K562 (cell line): ENCODE measurements around the gene GLT8D2. TPM values are rescaled to one million over a fixed set of nuclear protein-coding genes. Genes with fewer than 3 reads are reported as not detected.

Experiments used
- ATAC-seq: fragments of 200-7000 bp; cut with Tn5 transposase; 3 replicates; pipeline ENCODE4 v1.9.1; 2020; ENCODE audit warnings: moderate library complexity
- BruUV-seq: library from RNA; stranded (reverse); fragments of 400-500 nt; replicated peaks from 2 replicates; lab custom pipeline; 2021; lab: Mats Ljungman, UMichigan
- CTCF ChIA-PET: fragments of 300-600 bp; formaldehyde crosslinking; extraction: SDS; loops from one replicate; lab custom pipeline; 2021; ENCODE audit warnings: low intra/inter-chr PET ratio; lab: Yijun Ruan, JAX
- POLR2A ChIA-PET: fragments of 300-600, 350-650 bp; sonication (Branson Sonifier 250); formaldehyde crosslinking; extraction: SDS; loops from one replicate; lab custom pipeline; 2021; ENCODE audit warnings: antibody characterized with exemption, inconsistent platforms; lab: Yijun Ruan, JAX
- DNase-seq, 4 experiments: peaks; one replicate each; pipeline versions ENCODE4 v3.0.0 to v3.0.0-alpha.2; 2011 to 2018; ENCODE audit warnings: low spot score in 3 of 4, mixed read lengths in 3 of 4; ENCODE audit errors: extremely low read depth in 1 of 4
- FAIRE-seq: peaks from 2 replicates; lab custom pipeline; 2011; peaks lifted over from hg19 to GRCh38; lab: Jason Lieb, UNC
- H2AFZ ChIP-seq: 2 replicates; pipeline ENCODE4 v1.6.0; 2011; ENCODE audit warnings: low read depth, low read length, control low read depth, inconsistent platforms
- H3K27ac ChIP-seq: fragments of 200-600 bp; 3 replicates; pipeline ENCODE4 v1.8.0; 2011; ENCODE audit warnings: low read depth, mild to moderate bottlenecking, control low read depth, inconsistent platforms, low read length, moderate library complexity, mixed read lengths; ENCODE audit errors: extremely low read depth
- H3K27me3 ChIP-seq, 2 experiments: fragments of 300-600 bp in 1 of 2; 2 replicates in 1 of 2; 3 replicates in 1 of 2; pipeline versions ENCODE4 v1.6.0 to v1.8.0; 2011; ENCODE audit warnings: inconsistent platforms in 2 of 2, low read length in 2 of 2, mild to moderate bottlenecking in 1 of 2, mixed read lengths in 1 of 2, moderate library complexity in 1 of 2; ENCODE audit not compliant: control insufficient read depth in 2 of 2, insufficient read depth in 2 of 2
- H3K36me3 ChIP-seq: fragments of 300-600 bp; 3 replicates; pipeline ENCODE4 v1.8.0; 2011; ENCODE audit warnings: mild to moderate bottlenecking, low read length, inconsistent platforms; ENCODE audit not compliant: control insufficient read depth, insufficient read depth
- H3K4me1 ChIP-seq, 2 experiments: fragments of 200-600 bp in 1 of 2; replicated peaks in 1 of 2; 2 replicates in 1 of 2; 3 replicates in 1 of 2; pipeline versions ENCODE4 v1.5.1 to v1.8.0; 2011; ENCODE audit warnings: inconsistent platforms in 2 of 2, low read length in 2 of 2, mild to moderate bottlenecking in 1 of 2, mixed read lengths in 1 of 2, moderate library complexity in 1 of 2; ENCODE audit not compliant: control insufficient read depth in 2 of 2, insufficient read depth in 2 of 2
- H3K4me2 ChIP-seq: 2 replicates; pipeline ENCODE4 v1.6.1; 2011; ENCODE audit warnings: low read length, control low read depth, inconsistent platforms, mixed read lengths; ENCODE audit not compliant: insufficient read depth
- H3K4me3 ChIP-seq: fragments of 200-600 bp; sonication (generic), shearing (Covaris generic); 2 replicates; pipeline ENCODE4 v1.5.1; 2016; ENCODE audit warnings: control low read depth, inconsistent platforms
- H3K79me2 ChIP-seq: fragments of 200-600 bp; 3 replicates; pipeline ENCODE4 v1.8.0; 2011; ENCODE audit warnings: low read length, inconsistent platforms; ENCODE audit not compliant: control insufficient read depth, insufficient read depth
- H3K9ac ChIP-seq, 2 experiments: 2 replicates each; pipeline versions ENCODE4 v1.6.0 to v1.6.1; 2011; ENCODE audit warnings: low read depth in 2 of 2, low read length in 2 of 2, control low read depth in 1 of 2, inconsistent platforms in 1 of 2, mild to moderate bottlenecking in 1 of 2, mixed read lengths in 1 of 2; ENCODE audit not compliant: insufficient read depth in 1 of 2
- H3K9me1 ChIP-seq: one replicate; pipeline ENCODE4 v1.6.0; 2011; ENCODE audit warnings: inconsistent platforms, mild to moderate bottlenecking, low read length, moderate library complexity; ENCODE audit not compliant: control insufficient read depth, insufficient read depth
- H3K9me3 ChIP-seq: replicated peaks from 2 replicates; pipeline ENCODE4 v1.5.1; 2011; ENCODE audit warnings: low read depth, low read length, inconsistent platforms; ENCODE audit not compliant: control insufficient read depth, insufficient read depth
- H4K20me1 ChIP-seq: replicated peaks from 2 replicates; pipeline ENCODE4 v1.6.1; 2011; ENCODE audit warnings: low read length, inconsistent platforms, mixed read lengths; ENCODE audit not compliant: control insufficient read depth, insufficient read depth
- BRCA1 ChIP-seq, 2 experiments: fragments of 450-650 bp in 1 of 2; sonication (generic) in 1 of 2; formaldehyde crosslinking in 1 of 2; IDR thresholded peaks; 2 replicates each; pipeline versions ENCODE4 v1.5.0 to v1.6.1; 2017 to 2020; ENCODE audit warnings: mild to moderate bottlenecking in 1 of 2, missing genetic modification reagents in 1 of 2
- C11orf30 ChIP-seq: fragments of 450-650 bp; IDR thresholded peaks from 2 replicates; pipeline ENCODE4 v1.6.1; 2016; ENCODE audit warnings: low read depth, mild to moderate bottlenecking
- CAMTA2 ChIP-seq: fragments of 250-450 bp; sonication (Bioruptor Pico); conservative IDR thresholded peaks from 2 replicates; pipeline ENCODE4 v1.5.1; 2022
- CTCF ChIP-seq, 3 experiments: IDR thresholded peaks in 2 of 3; conservative IDR thresholded peaks in 1 of 3; 2 replicates each; pipeline ENCODE4 v1.5.1; 2011 to 2012; ENCODE audit warnings: low read length in 3 of 3, mild to moderate bottlenecking in 3 of 3, control low read depth in 2 of 3, improper control_type of control experiment in 1 of 3, inconsistent platforms in 1 of 3, low read depth in 1 of 3, mixed read lengths in 1 of 3, moderate library complexity in 1 of 3; ENCODE audit not compliant: insufficient read depth in 2 of 3
- FOXK2 ChIP-seq, 2 experiments: fragments of 450-650 bp; IDR thresholded peaks in 1 of 2; conservative IDR thresholded peaks in 1 of 2; 2 replicates each; pipeline ENCODE4 v1.6.1; 2016; ENCODE audit warnings: low read depth in 2 of 2, mild to moderate bottlenecking in 1 of 2
- HDAC1 ChIP-seq, 2 experiments: fragments of 450-650 bp; IDR thresholded peaks; 2 replicates each; pipeline ENCODE4 v1.6.1; 2016 to 2017; ENCODE audit warnings: inconsistent platforms in 1 of 2, mild to moderate bottlenecking in 1 of 2, moderate library complexity in 1 of 2
- HEY1 ChIP-seq: fragments of 250-450 bp; sonication (Bioruptor Pico); IDR thresholded peaks from 2 replicates; pipeline ENCODE4 v1.5.0; 2020; ENCODE audit warnings: mild to moderate bottlenecking, moderate library complexity, borderline replicate concordance
- MXI1 ChIP-seq: IDR thresholded peaks from 2 replicates; pipeline ENCODE4 v1.6.1; 2011; ENCODE audit warnings: low read depth, mild to moderate bottlenecking, improper control_type of control experiment, low read length
- NCOA2 ChIP-seq, 2 experiments: fragments of 450-650 bp; IDR thresholded peaks; 2 replicates each; pipeline ENCODE4 v1.6.1; 2018; ENCODE audit warnings: mild to moderate bottlenecking in 2 of 2, moderate library complexity in 1 of 2; ENCODE audit not compliant: partially characterized antibody in 2 of 2
- NELFE ChIP-seq: IDR thresholded peaks from 2 replicates; pipeline ENCODE4 v1.6.1; 2011; ENCODE audit warnings: mild to moderate bottlenecking; ENCODE audit not compliant: insufficient read depth, insufficient read length
- TSHZ1 ChIP-seq: fragments of 250-450 bp; sonication (Bioruptor Pico); IDR thresholded peaks from 2 replicates; pipeline ENCODE4 v1.4.0; 2020; ENCODE audit warnings: mild to moderate bottlenecking, moderate library complexity
- WGBS: fragments of 100-300 bp; shearing (Covaris generic); methylation state at CpG from one replicate; pipeline ENCODE4 v1.1.6; 2016; ENCODE audit warnings: low coverage, mixed read lengths; ENCODE audit not compliant: insufficient coverage; ENCODE audit errors: missing lambda C conversion rate; 5-methylcytosine and 5-hydroxymethylcytosine counted together
- in situ Hi-C: fragments of 300-500 bp; cut with MboI; formaldehyde crosslinking; loops from 4 replicates; pipeline ENCODE4 v1.15.0; 2018; ENCODE audit warnings: inconsistent platforms, mixed read lengths
- intact Hi-C: fragments of 100-400 bp; cut with micrococcal nuclease; formaldehyde crosslinking; loops from 2 replicates; pipeline ENCODE4 v1.14.2; 2022
- polyA plus RNA-seq, 8 experiments: library from polyadenylated mRNA; depleted of rRNA in 4 of 8; stranded (reverse) in 5 of 8; unstranded in 3 of 8; fragments of >200 nt; fragmentation: Nextera tagmentation in 2 of 8; fragmentation: Illumina TruSeq in 1 of 8; extraction: Ambion mirVana in 2 of 8; extraction: Trizol in 1 of 8; gene quantifications; 2 replicates each; pipeline versions ENCODE4 v1.2.1 to v1.2.3, GENCODE V29; 2011 to 2014; ENCODE audit warnings: inconsistent platforms in 1 of 8, missing spikeins in 1 of 8
- total RNA-seq, 7 experiments: library from RNA; depleted of rRNA in 6 of 7; stranded (reverse); fragments of >200 nt in 6 of 7; fragmentation: Illumina TruSeq in 2 of 7; extraction: Trizol in 2 of 7; gene quantifications; 2 replicates each; pipeline versions ENCODE4 v1.2.1 to v1.2.3, GENCODE V29; 2011 to 2021; ENCODE audit warnings: low replicate concordance in 1 of 7

Gene GLT8D2
- total and polyA plus RNA-seq, 9 of the 15 experiments (the other 6 are each of a cell fraction or from before 2014, with no cell fraction given), result 0.18 to 0.27 (median 0.18) TPM; not detected in 6

GRCh38 chr12:104046306-104046705 is 3.7 kb downstream of the GLT8D2 start:
- in situ Hi-C loops (no loop called here), intact Hi-C loops (no loop called here)
- FAIRE-seq (no peak), ATAC-seq (no peak), DNase-seq (no peak)
- Histone ChIP-seq H3K79me2 (no peaks in the 10 kb centered on the region), H3K27me3 (peaks cover 32 to 40% of the 10 kb centered on the region in 2 experiments), H3K4me2 (no peak overlapping the region), H2AFZ (no peak overlapping the region), H3K9me1 (no peaks in the 10 kb centered on the region), H3K27ac (no peak overlapping the region), H3K36me3 (no peaks in the 10 kb centered on the region), H4K20me1 (no peaks in the 10 kb centered on the region), H3K9me3 (no peaks in the 10 kb centered on the region), H3K9ac (no peak overlapping the region), H3K4me1 (peaks cover 6% of the 10 kb centered on the region in 2 experiments; a peak in 3 of 5 replicates), H3K4me3 (no peak overlapping the region)
- ChIA-PET POLR2A (interaction anchor here (0.6 to 0.8 kb wide), 2 partner anchors 10 to 17 kb away, joined by 3 read pairs; no protein-coding TSS in a partner anchor), CTCF (no interaction called here)
- no TSS peak for BruUV-seq
- TF ChIP-seq HDAC1 (IDR thresholded peaks at IDR 0.05), result no peak
- TF ChIP-seq BRCA1 (IDR thresholded peaks at IDR 0.05), result no peak
- TF ChIP-seq BRCA1 (CRISPR knock-in tag; IDR thresholded peaks at IDR 0.05), result no peak
- TF ChIP-seq CAMTA2, result no peak
- no peak for TF ChIP-seq C11orf30
- no peak for TF ChIP-seq HEY1
- TF ChIP-seq NCOA2 (IDR thresholded peaks at IDR 0.05; ENCODE audit: partially characterized antibody in 2 of 2), result no peak
- TF ChIP-seq NELFE, result no peak
- no peak for TF ChIP-seq CTCF (IDR thresholded peaks at IDR 0.05 in 2 of 3, conservative IDR thresholded peaks at IDR 0.05 in 1 of 3; ENCODE audit: insufficient read depth in 2 of 3, low read depth in 1 of 3, low read length in 3 of 3)
- TF ChIP-seq FOXK2 (conservative IDR thresholded peaks at IDR 0.05 in 1 of 2, IDR thresholded peaks at IDR 0.05 in 1 of 2; ENCODE audit: low read depth in 2 of 2), result no peak
- no peak for TF ChIP-seq MXI1
- no peak for TF ChIP-seq TSHZ1 (CRISPR knock-in tag)
- 0% methylated on average over 4 of the region's 4 CpGs for WGBS
